Endothelial cell of umbilical vein (primary cell): Measurements from ENCODE around the gene HCN1. TPM values are rescaled to one million over a fixed set of nuclear protein-coding genes. Genes with fewer than 3 reads are reported as not detected.

ENCODE experiments used
- BruUV-seq: library from RNA; stranded (reverse); fragments of 400-500 nt; replicated peaks from 2 replicates; lab custom pipeline; 2021; lab: Mats Ljungman, UMichigan
- CTCF ChIA-PET: fragments of 300-600, 350-600 bp; sonication (Branson Sonifier 250); formaldehyde crosslinking; loops from one replicate; lab custom pipeline; 2021; ENCODE audit warnings: antibody characterized with exemption, inconsistent platforms; lab: Charles Lee
- POLR2A ChIA-PET: fragments of 300-600, 350-600 bp; sonication (Branson Sonifier 250); formaldehyde crosslinking; loops from one replicate; lab custom pipeline; 2021; ENCODE audit warnings: antibody characterized with exemption, inconsistent platforms; lab: Charles Lee
- DNase-seq: peaks from one replicate; pipeline ENCODE4 v3.0.0-alpha.2; 2011; ENCODE audit warnings: low read depth, low spot score
- FAIRE-seq: peaks from 2 replicates; lab custom pipeline; 2011; peaks lifted over from hg19 to GRCh38; lab: Jason Lieb, UNC
- H2AFZ ChIP-seq: 2 replicates; pipeline ENCODE4 v1.6.0; 2012; ENCODE audit warnings: low read depth, low read length, control low read depth, inconsistent platforms
- H3K27ac ChIP-seq: 2 replicates; pipeline ENCODE4 v1.5.1; 2011; ENCODE audit warnings: low read depth, mild to moderate bottlenecking, control low read depth, low read length, moderate library complexity; ENCODE audit not compliant: insufficient read depth
- H3K27me3 ChIP-seq, 2 experiments: 2 replicates each; pipeline versions ENCODE4 v1.6.0 to v1.6.1; 2011; ENCODE audit warnings: low read length in 2 of 2, mixed read lengths in 1 of 2; ENCODE audit not compliant: control insufficient read depth in 2 of 2, insufficient read depth in 2 of 2
- H3K36me3 ChIP-seq, 2 experiments: 2 replicates in 1 of 2; 3 replicates in 1 of 2; pipeline ENCODE4 v1.5.1; 2011; ENCODE audit warnings: low read length in 2 of 2, mild to moderate bottlenecking in 1 of 2, moderate library complexity in 1 of 2; ENCODE audit not compliant: control insufficient read depth in 2 of 2, insufficient read depth in 2 of 2; ENCODE audit errors: extremely low read depth in 1 of 2
- H3K4me1 ChIP-seq: 3 replicates; pipeline ENCODE4 v1.5.1; 2011; ENCODE audit warnings: mild to moderate bottlenecking, low read length; ENCODE audit not compliant: control insufficient read depth, insufficient read depth; ENCODE audit errors: extremely low read depth
- H3K4me2 ChIP-seq: 2 replicates; pipeline ENCODE4 v1.6.1; 2011; ENCODE audit warnings: low read length, control low read depth, mixed read lengths; ENCODE audit not compliant: insufficient read depth
- H3K4me3 ChIP-seq, 3 experiments: fragments of 200-600 bp in 1 of 3; sonication (generic), shearing (Covaris generic) in 1 of 3; replicated peaks in 1 of 3; 2 replicates each; pipeline ENCODE4 v1.5.1; 2011 to 2016; ENCODE audit warnings: control low read depth in 3 of 3, low read length in 3 of 3, mild to moderate bottlenecking in 2 of 3, inconsistent platforms in 1 of 3, low read depth in 1 of 3, moderate library complexity in 1 of 3; ENCODE audit not compliant: insufficient read depth in 1 of 3
- H3K79me2 ChIP-seq: 2 replicates; pipeline ENCODE4 v1.6.0; 2012; ENCODE audit warnings: low read length, inconsistent platforms; ENCODE audit not compliant: control insufficient read depth, insufficient read depth
- H3K9ac ChIP-seq: replicated peaks from 2 replicates; pipeline ENCODE3; 2011; ENCODE audit warnings: low read length, control low read depth; ENCODE audit not compliant: insufficient read depth; ENCODE audit errors: extremely low read depth
- H3K9me1 ChIP-seq: replicated peaks from 3 replicates; pipeline ENCODE4 v1.6.0; 2011; ENCODE audit warnings: mild to moderate bottlenecking, low read length; ENCODE audit not compliant: control insufficient read depth, insufficient read depth; ENCODE audit errors: extremely low read depth
- H3K9me3 ChIP-seq: replicated peaks from 2 replicates; pipeline ENCODE4 v1.5.1; 2012; ENCODE audit warnings: low read length, inconsistent platforms; ENCODE audit not compliant: control insufficient read depth, insufficient read depth
- H4K20me1 ChIP-seq: replicated peaks from 2 replicates; pipeline ENCODE3; 2011; ENCODE audit warnings: mild to moderate bottlenecking, low read length; ENCODE audit not compliant: control insufficient read depth, insufficient read depth; ENCODE audit errors: extremely low read depth
- EZH2 ChIP-seq: IDR thresholded peaks from 2 replicates; pipeline ENCODE4 v1.6.1; 2012; ENCODE audit warnings: borderline replicate concordance, low read depth, mild to moderate bottlenecking, moderate library complexity, low read length, inconsistent platforms; ENCODE audit not compliant: severe bottlenecking
- FOS ChIP-seq: IDR thresholded peaks from 2 replicates; pipeline ENCODE4 v1.6.1; 2011; ENCODE audit warnings: mild to moderate bottlenecking, low read length, moderate library complexity, borderline replicate concordance; ENCODE audit not compliant: insufficient read depth
- GATA2 ChIP-seq: IDR thresholded peaks from 2 replicates; pipeline ENCODE4 v1.7.0; 2011; ENCODE audit warnings: low read depth, mild to moderate bottlenecking, moderate library complexity, mixed read lengths, low read length; ENCODE audit not compliant: insufficient read length, insufficient read depth
- JUN ChIP-seq: IDR thresholded peaks from 2 replicates; pipeline ENCODE4 v1.6.1; 2011; ENCODE audit warnings: borderline replicate concordance, low read depth; ENCODE audit not compliant: insufficient read length, insufficient read depth
- MAX ChIP-seq: IDR thresholded peaks from 2 replicates; pipeline ENCODE4 v1.6.1; 2011; ENCODE audit not compliant: insufficient read depth, insufficient read length
- MYC ChIP-seq: IDR thresholded peaks from one replicate; pipeline ENCODE4 v1.6.1; 2011; ENCODE audit warnings: mild to moderate bottlenecking, low read depth, low read length
- POLR2A ChIP-seq: IDR thresholded peaks from 2 replicates; pipeline ENCODE4 v1.6.1; 2012; ENCODE audit warnings: low read depth, mild to moderate bottlenecking, control low read depth, low read length
- POLR2AphosphoS5 ChIP-seq: IDR thresholded peaks from 2 replicates; pipeline ENCODE4 v1.6.1; 2012; ENCODE audit warnings: low read depth, mild to moderate bottlenecking, control low read depth, low read length, moderate library complexity; ENCODE audit not compliant: insufficient read depth
- dilution Hi-C: fragments of 300-500 bp; cut with MboI; formaldehyde crosslinking; loops from one replicate; pipeline ENCODE4 v1.15.0; 2019; ENCODE audit warnings: low sequenced_read_pairs; ENCODE audit not compliant: extremely low pct_ligation_motif_present
- intact Hi-C: fragments of 100-400 bp; cut with micrococcal nuclease; formaldehyde crosslinking; loops from one replicate; pipeline ENCODE4 v1.10.0; 2022
- polyA plus RNA-seq, 4 experiments: library from polyadenylated mRNA; depleted of rRNA in 3 of 4; stranded (reverse) in 3 of 4; unstranded in 1 of 4; fragments of >200 nt; gene quantifications; 2 replicates each; pipeline versions ENCODE4 v1.2.1 to v1.2.3, GENCODE V29; 2011 to 2012; ENCODE audit warnings: missing spikeins in 1 of 4
- total RNA-seq: library from RNA; stranded (reverse); gene quantifications from 2 replicates; pipeline ENCODE4 v1.2.3, GENCODE V29; 2021
- TF ChIP-seq, protein P1 (sequence below), 2 donors: IDR thresholded peaks; 1 replicate in 1 of 2; 2 replicates in 1 of 2; pipeline ENCODE4 v1.5.1; 2011; ENCODE audit warnings: low read length in 2 of 2, mild to moderate bottlenecking in 2 of 2, moderate library complexity in 2 of 2, control low read depth in 1 of 2, inconsistent platforms in 1 of 2, low read depth in 1 of 2; ENCODE audit not compliant: insufficient read depth in 1 of 2; ENCODE audit errors: extremely low read depth in 1 of 2

Gene HCN1
- total and polyA plus RNA-seq, 2 donors (not counting 3 experiments of a cell fraction or from before 2014, with no cell fraction given) = not detected

GRCh38 chr5:45385321-45386058 is 310.7 kb downstream of the HCN1 start:
- BruUV-seq = no TSS peak
- H3K27ac ChIP-seq = peak overlapping the region; percentile 88

More at GRCh38 chr5:45385321-45386058, 310.7 kb downstream of the HCN1 start:
- Histone ChIP-seq H3K9ac (peak overlapping the region; percentile 72), H3K4me2 (peak overlapping the region; percentile 92), H3K4me1 (peaks cover 29% of the 10 kb centered on the region), H2AFZ (no peak overlapping the region), H4K20me1 (no peaks in the 10 kb centered on the region), H3K36me3 (no peaks in the 10 kb centered on the region), H3K4me3 (peak overlapping the region in 2 of 3 experiments; percentile 8 to 15), H3K9me3 (no peaks in the 10 kb centered on the region), H3K9me1 (no peaks in the 10 kb centered on the region), H3K27me3 (no peaks in the 10 kb centered on the region), H3K79me2 (no peaks in the 10 kb centered on the region)
- CTCF ChIA-PET = interaction anchor here (0.7 to 3.1 kb wide), 7 partner anchors 9 to 306 kb away, joined by 3 to 10 read pairs (median 3); no protein-coding TSS in a partner anchor
- FAIRE-seq (peak; percentile 85), DNase-seq (peak; percentile 93)
- TF ChIP-seq, protein P1, sequence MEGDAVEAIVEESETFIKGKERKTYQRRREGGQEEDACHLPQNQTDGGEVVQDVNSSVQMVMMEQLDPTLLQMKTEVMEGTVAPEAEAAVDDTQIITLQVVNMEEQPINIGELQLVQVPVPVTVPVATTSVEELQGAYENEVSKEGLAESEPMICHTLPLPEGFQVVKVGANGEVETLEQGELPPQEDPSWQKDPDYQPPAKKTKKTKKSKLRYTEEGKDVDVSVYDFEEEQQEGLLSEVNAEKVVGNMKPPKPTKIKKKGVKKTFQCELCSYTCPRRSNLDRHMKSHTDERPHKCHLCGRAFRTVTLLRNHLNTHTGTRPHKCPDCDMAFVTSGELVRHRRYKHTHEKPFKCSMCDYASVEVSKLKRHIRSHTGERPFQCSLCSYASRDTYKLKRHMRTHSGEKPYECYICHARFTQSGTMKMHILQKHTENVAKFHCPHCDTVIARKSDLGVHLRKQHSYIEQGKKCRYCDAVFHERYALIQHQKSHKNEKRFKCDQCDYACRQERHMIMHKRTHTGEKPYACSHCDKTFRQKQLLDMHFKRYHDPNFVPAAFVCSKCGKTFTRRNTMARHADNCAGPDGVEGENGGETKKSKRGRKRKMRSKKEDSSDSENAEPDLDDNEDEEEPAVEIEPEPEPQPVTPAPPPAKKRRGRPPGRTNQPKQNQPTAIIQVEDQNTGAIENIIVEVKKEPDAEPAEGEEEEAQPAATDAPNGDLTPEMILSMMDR (IDR thresholded peaks at IDR 0.05; ENCODE audit: extremely low read depth in 1 of 2, insufficient read depth in 1 of 2, low read depth in 1 of 2, low read length in 2 of 2) = no peak
- TF ChIP-seq FOS = peak; percentile 81
- peak; percentile 51 for TF ChIP-seq POLR2AphosphoS5
- no peak for TF ChIP-seq POLR2A
- TF ChIP-seq GATA2 = peak; percentile 52
- TF ChIP-seq MYC = peak; percentile 21
- TF ChIP-seq JUN = peak; percentile 84
- no peak for TF ChIP-seq EZH2
- TF ChIP-seq MAX = no peak
- intact Hi-C loops = loop anchor here (1.0 kb wide), 2 partner anchors 9 to 510 kb away; no protein-coding TSS in a partner anchor
- dilution Hi-C loops = no loop called here
- POLR2A ChIA-PET = no interaction called here
